ENCODE data around the gene MYEOV.

Gene MYEOV

DNA sequence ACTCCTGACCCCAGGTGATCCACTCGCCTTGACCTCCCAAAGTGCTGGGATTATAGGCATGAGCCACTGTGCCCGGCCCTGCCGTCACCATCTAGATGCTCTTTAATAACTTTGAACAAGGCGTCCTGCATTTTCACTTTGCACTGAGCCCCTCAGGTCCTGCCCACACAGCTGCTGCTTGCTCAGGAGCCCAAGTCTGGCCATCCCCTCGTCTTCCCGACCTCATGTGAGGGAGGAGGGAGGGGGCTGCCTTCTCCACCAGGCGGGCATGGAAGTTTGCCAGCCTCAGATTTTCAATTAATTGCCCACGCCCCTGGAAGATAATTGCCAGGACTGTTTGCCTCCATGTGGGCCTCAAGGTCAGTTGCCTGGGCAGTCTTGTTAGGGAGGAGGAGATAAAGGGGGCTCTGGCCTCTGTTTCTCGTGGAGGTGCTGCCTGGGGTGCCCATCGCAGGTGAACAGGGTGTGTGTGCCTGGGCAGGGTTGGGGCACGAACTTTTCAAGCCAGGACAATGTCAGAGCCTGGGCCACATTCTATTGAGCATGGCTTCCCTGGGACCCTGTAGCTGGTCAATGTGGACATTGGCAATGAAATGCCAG, 27.9 kb upstream of the MYEOV start:
- no peak for DNase-seq

GRCh38 chr11:69267395-69267805, 26.6 kb upstream of the MYEOV start:
- no peak for DNase-seq

DNA sequence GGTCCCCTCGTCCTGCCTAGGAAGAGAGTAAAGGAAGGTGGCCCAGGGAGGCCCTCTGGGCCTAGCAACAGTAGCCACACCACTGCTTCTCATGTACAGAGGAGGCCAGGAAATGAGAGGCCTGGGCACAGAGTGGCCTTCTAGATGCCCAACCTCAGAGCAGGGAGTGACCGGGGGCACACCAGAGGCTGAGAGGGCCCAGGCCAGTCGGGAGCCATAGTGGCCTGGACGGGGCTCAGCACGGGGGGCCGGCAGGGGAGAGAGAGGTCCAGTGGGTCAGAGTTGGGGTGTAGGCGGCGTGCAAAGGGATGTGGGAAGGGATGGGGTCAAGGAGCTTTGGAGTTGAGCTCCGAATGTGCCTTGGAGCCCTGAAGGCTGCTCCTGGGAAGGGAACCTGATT, 25.0 kb upstream of the MYEOV start:
- DNase-seq = no peak

- DNase-seq = no peak
These were observed 24.6 kb upstream of the MYEOV start for GRCh38 chr11:69269388-69269787.

DNA sequence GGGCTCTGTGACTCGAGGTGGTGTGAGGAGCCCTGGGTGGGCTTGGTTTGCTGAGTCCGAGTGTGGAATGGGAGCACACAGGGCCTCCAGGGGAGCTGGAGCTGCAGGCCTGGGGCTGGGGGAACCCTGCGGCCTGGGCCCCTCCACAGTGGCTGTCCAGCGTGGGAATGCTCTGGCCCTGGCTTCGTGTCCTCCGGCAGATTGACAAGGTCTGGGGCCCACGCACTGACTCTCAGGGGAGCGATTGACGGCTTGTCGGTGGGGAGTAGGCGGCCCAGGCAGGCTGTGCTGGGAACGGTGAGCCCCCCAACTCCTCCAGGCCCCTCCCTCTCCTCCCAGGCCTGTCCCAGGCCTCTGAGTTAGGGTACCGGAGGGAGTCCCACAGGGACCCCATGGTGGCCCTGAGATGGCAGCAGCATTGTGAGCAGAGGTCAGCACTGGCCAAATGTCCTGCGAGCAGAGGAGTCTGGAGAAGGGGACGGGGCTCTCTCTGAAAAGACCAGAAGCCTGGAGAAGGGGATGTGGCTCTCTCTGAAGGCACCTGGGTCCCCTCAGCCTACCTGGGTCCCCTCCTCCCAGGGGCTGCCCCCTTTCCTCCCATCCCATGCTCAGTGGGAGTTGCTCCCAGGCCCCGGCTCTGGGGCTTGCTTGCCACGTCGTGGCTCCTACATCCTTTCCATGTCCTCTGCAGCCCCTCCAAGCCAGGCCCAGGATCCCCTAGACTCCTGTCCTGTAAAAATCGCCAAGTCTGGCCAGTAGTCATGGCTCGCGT, 23.8 kb upstream of the MYEOV start:
- no peak for DNase-seq

GRCh38 chr11:69270941-69271340, 23.0 kb upstream of the MYEOV start:
- DNase-seq = no peak

GRCh38 chr11:69272055-69272454, 21.9 kb upstream of the MYEOV start:
- DNase-seq = no peak

DNA sequence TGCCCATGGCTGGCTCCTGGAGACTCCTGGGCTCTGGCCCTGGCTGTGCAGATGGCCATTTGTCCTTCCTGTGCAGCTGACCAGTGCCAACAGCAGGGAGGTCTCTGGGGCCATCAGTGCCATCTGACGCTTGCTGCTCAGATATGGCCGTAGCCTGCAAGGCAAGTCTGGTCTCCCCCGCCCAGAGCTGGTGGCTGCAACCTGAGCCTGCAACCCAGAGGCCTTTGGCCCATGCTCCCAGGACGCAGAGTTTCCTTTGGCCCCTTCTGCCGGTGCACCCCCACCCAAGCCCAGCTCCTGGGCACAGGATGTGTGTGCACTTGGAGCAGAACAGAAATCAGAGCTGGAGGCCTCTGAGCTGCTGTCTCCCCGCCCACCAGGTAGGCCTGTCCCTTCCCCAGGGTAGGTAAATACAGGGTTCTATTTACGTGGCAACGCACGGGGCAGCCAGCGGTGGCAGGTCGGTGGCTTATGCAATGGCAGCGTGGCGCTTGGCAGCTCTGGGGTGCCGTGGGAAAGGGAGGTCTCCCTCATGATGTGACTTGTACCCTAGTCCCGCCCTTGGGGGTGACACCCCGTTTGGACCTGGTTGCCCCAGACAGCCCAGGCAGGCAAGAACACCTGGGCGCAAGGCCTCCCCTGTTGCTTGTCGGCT, 21.0 kb upstream of the MYEOV start:
- no peak for DNase-seq

DNA sequence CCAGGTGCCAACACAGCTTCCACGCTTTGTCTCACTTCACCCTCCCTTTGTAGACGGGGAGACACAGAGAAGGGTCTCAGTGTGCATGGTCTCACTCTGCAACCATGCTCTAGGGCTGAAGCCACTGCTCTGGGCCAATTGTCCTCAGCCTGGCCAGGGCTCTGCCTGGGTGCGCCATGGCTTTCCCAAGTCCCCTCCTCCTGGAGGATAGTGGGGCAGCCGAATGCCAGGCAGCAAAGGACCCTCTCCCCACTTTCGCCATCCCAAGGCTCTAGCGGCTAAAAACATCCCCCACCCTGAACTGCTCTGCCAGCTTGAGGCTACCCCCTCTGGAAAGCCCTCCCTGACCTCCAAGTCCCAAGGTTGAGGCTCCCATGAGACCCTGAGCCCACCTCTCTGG, 20.4 kb upstream of the MYEOV start:
- DNase-seq = no peak

DNA sequence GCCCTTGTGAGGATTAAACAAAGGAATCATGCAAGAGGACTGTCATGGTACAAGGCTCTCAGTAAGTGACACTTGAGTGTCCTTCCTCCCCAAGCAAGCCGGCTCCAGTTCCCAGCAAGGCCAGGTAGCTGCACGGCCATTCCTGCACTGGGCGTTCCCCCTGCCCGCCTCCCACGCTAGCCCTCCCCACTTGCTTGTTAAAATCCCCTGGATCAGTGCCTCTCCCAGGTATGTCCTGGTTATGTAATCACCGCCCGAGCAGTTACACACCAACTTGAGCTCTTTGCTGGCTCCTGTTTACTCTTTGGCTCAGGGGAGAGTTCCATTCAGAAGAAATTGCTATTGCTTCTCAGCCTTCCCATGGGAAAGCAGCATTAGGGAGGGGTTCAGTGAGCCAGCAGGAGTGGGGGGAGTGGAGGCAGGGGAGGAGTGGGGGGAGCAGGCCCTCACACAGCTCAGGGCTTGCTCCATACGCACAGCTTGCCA, 19.4 kb upstream of the MYEOV start:
- no peak for DNase-seq

DNA sequence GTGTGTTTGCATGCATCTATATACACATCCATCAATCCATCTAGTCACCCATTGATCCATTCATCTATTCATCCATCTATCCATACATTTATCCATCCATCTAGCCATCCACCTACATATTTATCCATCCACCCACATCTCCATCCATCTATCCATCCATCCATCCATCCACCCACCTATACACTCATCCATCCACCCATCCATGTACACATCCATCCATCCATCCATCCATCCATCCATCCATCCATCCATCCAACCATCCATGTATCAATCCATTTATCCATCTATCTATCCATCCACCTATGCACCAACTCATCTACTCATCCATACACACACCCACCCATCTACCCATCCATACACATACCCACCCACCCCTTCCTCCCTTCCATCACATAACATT, 18.8 kb upstream of the MYEOV start:
- DNase-seq = no peak

GRCh38 chr11:69276165-69276564, 17.8 kb upstream of the MYEOV start:
- no peak for DNase-seq

DNA sequence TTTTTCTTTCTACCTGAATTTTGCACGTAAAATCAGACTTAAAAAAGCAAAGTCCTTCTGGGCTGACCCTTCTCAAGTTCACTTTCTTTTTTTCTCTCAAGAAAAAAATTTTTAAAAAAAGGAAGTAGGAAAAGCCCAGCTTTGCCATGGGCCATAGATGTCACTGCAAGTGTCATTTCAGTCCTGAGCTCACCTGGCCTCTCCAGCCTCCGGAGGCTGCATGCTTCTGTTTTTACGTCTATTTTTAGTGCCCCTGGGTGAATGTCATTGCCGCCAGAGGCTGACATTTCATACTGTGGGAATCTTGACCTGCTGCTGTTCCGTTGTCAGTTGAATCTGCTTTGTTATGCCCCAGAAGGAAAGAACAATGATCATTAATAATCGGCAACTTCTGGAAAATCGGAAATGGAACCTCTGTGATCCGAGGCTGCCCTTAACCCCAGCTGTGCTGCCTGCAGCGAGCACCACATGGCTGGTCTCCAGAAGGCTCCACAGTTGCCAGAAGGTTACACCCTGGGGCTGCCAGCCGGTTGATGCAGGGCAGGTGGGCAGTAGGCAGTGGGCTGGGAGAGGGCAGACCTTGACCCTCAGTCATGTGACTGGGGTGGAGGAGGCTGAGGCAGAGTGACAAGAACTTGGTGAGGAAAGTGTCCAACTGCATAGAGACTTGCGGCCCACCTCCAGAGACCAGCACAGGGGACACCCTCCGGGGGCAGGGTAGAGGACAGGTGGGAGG, 16.7 kb upstream of the MYEOV start:
- DNase-seq = no peak

GRCh38 chr11:69278091-69278867, 15.7 kb upstream of the MYEOV start:
- DNase-seq = no peak

DNA sequence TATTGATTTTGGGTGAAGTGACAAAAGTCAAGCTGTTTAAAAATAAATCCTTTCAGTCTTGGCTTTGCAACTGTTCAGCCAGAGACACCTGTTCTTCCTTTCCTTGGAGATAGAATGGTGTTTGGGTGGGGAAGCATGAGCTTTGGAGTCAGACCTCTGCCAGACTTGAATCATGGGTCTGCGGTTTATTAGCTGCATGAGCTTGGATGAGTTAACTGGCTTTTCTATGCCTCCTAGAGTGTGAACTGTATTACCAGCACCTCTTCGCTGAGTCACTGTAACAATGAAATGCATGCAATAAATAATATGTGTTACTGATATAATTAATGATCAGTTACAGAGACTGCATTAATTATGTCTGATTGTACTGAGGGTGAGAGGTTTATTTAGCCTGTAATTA, 13.5 kb upstream of the MYEOV start:
- peak; percentile 90 for DNase-seq

DNA sequence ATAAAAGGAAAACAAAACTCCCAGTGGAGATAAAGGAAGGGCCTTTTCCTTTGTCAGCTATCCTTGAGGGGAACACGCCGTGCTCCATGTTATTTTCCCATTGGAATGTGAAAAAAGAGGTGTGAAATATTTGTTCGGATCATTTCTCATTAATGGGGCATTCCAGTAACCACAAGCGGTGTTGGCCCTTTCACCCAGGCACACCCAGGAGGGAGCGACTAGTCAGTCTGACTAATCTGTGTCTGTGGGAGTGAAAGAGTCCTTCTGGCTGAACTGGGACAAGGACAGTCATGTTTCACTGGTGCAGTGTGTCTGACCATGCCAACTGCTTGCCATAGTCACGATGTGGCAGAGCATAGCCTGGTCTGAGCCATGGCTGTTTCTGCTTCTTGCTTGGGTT, 13.0 kb upstream of the MYEOV start:
- peak; percentile 98 for DNase-seq

GRCh38 chr11:69283446-69283845, 10.5 kb upstream of the MYEOV start:
- no peak for DNase-seq

- DNase-seq = no peak
These were observed 9.9 kb upstream of the MYEOV start for GRCh38 chr11:69284081-69284511.

- DNase-seq = no peak
These were observed 8.9 kb upstream of the MYEOV start for GRCh38 chr11:69285091-69285490.

- no peak for DNase-seq
These were observed 8.2 kb upstream of the MYEOV start for GRCh38 chr11:69285766-69286165.

DNA sequence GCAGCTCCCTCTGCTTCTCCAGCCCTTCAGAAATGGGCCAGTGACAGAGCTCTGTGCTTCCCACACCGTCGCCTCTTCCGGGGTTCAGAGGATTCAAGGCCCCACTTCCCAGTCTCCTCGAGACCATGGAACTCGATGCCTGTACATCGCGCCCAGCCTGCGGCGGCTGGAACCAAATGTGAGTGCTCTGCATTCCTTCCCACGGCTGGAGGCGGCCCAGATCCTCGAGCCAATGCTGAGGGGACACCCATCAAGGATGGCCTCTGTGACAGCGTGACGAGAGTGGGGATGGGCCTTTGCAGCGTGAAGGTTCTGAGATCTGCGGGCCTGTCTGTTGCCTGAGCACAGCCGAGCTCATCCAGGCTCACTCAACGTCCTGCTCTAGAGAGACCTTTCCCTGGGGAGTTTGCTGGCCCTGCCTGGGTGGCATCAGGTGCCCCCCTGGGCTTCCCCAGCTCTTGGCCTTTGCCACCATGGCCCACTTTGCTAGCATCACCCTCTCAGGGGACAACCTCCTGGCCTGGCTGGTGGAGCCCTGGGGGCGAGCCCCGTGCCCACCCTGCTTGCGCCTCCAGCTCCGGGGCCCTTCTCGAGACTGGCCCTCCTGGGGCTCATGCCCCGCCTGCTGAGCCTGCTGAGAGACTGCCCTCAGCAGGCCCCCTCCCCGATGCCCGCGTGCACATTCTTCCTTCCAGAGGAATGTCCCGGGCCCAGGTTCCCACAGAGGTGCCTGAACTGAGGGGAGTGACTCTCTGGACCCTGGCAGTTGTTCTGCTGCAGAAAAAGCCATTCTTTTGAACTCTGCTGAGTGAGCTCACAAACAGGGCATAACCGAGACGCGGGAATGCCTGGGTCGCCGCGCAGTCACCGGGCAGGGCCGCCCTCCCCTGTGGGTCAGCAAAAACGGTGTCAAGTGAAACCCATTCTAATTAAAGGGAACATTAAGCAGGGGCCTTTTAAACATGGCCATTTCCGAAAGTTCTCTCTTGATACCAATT, 7.3 kb upstream of the MYEOV start:
- no peak for DNase-seq
